HG03039 (cell line): ENCODE results near the gene RFPL4A.
"Not testable (repeated sequence)": the region's sequence is repeated elsewhere in the genome, so short reads cannot be mapped to it uniquely, and the experiment has no call there.

Experiments
- ATAC-seq: cut with Tn5 transposase; IDR thresholded peaks from one replicate; pipeline ENCODE4 v1.9.1; 2021; ENCODE audit warnings: mild to moderate bottlenecking, moderate library complexity; ENCODE audit not compliant: unreplicated experiment

Gene RFPL4A

GRCh38 chr19:55758797-55759196 lies at the start of gene RFPL4A:
TSS of gene RFPL4A (plus strand) at chr19:55759097. CDS start at chr19:55761801, 2,704 bp downstream.
- not testable (repeated sequence) for ATAC-seq

GRCh38 chr19:55711719-55712118 lies 47.2 kb upstream of the RFPL4A start:
- ATAC-seq: no peak

GRCh38 chr19:55712804-55713631 lies 45.9 kb upstream of the RFPL4A start:
- no peak for ATAC-seq

GRCh38 chr19:55716531-55716930 lies 42.4 kb upstream of the RFPL4A start:
- ATAC-seq: no peak

GRCh38 chr19:55717251-55717650 lies 41.6 kb upstream of the RFPL4A start:
- no peak for ATAC-seq

- not testable (repeated sequence) for ATAC-seq
Observed at GRCh38 chr19:55717879-55718711, 40.8 kb upstream of the RFPL4A start.

GRCh38 chr19:55720214-55720746 lies 38.6 kb upstream of the RFPL4A start:
- no peak for ATAC-seq

GRCh38 chr19:55720801-55721200 lies 38.1 kb upstream of the RFPL4A start:
- ATAC-seq: no peak

GRCh38 chr19:55723491-55723890 lies 35.4 kb upstream of the RFPL4A start:
- ATAC-seq: no peak

- not testable (repeated sequence) for ATAC-seq
Observed at GRCh38 chr19:55730378-55730777, 28.5 kb upstream of the RFPL4A start.

GRCh38 chr19:55738302-55738701 lies 20.6 kb upstream of the RFPL4A start, which contains the start of gene NLRP9:
TSS of gene NLRP9 (minus strand) at chr19:55738402. CDS start at chr19:55738374, 28 bp downstream.
- ATAC-seq: no peak

GRCh38 chr19:55750715-55751114 lies 8.2 kb upstream of the RFPL4A start:
- ATAC-seq: no peak

GRCh38 chr19:55753401-55753800 lies 5.5 kb upstream of the RFPL4A start:
- ATAC-seq: no peak

- not testable (repeated sequence) for ATAC-seq
Observed at GRCh38 chr19:55756808-55757207, 2.1 kb upstream of the RFPL4A start.

GRCh38 chr19:55766466-55766865 lies 7.6 kb downstream of the RFPL4A start:
- no peak for ATAC-seq

GRCh38 chr19:55768818-55769217 lies 9.9 kb downstream of the RFPL4A start, which contains the start of gene RFPL4AL1:
TSS of gene RFPL4AL1 (plus strand) at chr19:55769118. CDS start at chr19:55771805, 2,687 bp downstream.
- ATAC-seq: not testable (repeated sequence)

GRCh38 chr19:55769632-55770031 lies 10.7 kb downstream of the RFPL4A start:
- ATAC-seq: not testable (repeated sequence)

GRCh38 chr19:55777528-55777927 lies 18.6 kb downstream of the RFPL4A start:
- no peak for ATAC-seq

- ATAC-seq: no peak
Observed at GRCh38 chr19:55778331-55778730, 19.4 kb downstream of the RFPL4A start.

GRCh38 chr19:55781112-55781511 lies 22.2 kb downstream of the RFPL4A start:
- no peak for ATAC-seq

GRCh38 chr19:55795021-55795420 lies 36.1 kb downstream of the RFPL4A start:
- no peak for ATAC-seq
